GM19324 (cell line): ENCODE measurements around the gene PEAK1.
"Not testable (repeated sequence)": the region's sequence is repeated elsewhere in the genome, so short reads cannot be mapped to it uniquely, and the experiment has no call there.

Experiments used
- ATAC-seq: cut with Tn5 transposase; IDR thresholded peaks from one replicate; pipeline ENCODE4 v1.9.1; 2021; ENCODE audit warnings: mild to moderate bottlenecking, moderate library complexity; ENCODE audit not compliant: unreplicated experiment, low FRiP score

Gene PEAK1

DNA sequence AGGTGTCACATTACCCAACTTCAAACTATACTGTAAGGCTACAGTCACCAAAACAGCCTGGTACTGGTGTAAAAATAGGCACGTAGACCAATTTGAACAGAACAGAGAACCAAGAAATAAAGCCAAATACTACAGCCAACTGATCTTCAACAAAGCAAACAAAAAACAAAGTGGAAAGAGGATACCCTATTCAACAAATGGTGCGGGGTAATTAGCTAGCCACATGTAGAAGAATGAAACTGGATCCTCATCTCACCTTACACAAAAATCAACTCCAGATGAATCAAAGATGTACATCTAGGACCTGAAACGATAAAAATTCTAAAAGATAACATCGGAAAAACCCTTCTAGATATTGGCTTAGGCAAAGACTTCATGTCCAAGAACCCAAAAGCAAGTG lies 13.1 kb downstream of the PEAK1 start:
- ATAC-seq, result no peak

DNA sequence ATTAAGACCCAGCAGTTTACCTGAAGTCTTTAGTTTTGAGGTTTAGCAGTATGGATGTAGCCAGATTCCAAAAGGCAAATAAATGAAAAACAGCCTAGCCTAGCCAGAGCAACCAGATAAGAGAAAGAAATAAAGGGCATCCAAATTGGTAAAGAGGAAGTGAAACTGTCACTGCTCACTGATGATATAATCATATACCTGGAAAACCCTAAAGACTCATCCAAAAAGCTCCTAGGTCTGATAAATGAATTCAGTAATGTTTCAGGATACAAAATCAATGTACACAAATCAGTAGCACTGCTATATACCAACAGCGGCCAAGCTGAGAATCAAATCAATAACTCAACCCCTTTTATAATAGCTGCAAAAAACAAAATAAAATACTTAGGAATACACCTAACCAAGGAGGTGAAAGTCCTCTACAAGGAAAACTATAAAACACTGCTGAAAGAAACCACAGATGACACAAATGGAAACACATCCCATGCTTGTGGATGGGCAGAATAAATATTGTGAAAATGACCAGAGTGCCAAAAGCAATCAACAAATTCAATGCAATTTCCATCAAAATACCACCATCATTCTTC lies 13.6 kb downstream of the PEAK1 start:
- ATAC-seq, result not testable (repeated sequence)

DNA sequence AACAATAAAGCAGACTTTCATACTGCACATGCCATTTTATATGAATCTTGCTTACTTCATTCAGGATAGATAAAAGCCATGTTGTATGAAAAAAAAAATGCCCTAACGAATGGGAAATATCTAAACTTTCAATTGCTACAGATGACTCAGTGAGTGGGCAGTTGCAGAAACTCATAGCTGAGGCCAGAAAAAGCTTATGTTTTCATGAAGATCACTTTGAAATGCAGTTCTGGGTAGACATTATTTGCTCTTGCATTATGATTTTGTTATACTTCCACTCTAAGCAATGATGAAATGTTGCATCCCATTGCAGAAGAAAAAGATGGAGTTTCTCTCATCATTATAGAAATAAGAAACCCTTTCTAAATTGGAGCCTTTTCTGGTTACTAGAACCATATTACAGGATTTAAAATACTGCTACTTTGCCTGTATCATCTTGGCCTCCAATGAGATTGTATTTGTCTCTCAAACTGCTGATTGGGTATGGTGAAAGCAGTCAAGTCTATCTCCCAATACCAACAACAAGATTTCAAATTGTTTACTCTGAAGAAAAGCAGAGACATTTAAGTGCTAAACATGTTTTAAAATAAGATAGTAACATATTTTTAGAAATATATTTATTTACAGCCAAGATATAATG lies 17.0 kb downstream of the PEAK1 start:
- no peak for ATAC-seq

DNA sequence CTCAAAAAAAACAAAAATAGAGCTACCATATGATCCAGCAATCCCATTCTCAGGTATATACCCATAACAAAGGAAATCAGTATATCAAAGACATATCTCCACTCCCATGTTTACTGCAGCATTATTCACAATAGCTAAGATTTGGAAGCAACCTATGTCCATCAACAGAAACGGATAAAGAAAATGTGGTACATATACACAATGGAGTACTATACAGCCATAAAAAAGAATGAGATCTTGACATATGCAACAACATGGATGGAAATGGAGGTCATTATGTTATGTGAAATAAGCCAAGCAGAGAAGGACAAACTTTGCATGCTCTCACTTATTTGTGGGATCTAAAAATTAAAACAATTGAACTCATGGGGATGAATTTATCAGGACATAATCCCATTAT lies 19.6 kb downstream of the PEAK1 start:
- no peak for ATAC-seq

DNA sequence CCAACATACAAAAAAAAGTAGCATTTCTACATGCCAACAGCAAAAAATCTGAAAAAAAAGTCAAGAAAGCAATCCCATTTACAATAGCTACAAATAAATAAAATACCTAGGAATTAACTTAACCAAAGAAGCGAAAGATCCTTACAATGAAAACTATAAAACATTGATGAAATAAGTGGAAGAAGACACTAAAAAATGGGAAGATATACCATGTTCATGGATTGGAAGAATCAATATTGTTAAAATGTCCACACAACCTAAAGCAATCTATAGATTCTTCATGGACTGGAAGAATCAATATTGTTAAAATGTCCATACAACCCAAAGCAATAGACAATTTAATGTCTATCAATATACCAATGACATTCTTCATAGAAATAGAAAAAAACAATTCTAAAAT lies 21.0 kb downstream of the PEAK1 start:
- no peak for ATAC-seq

DNA sequence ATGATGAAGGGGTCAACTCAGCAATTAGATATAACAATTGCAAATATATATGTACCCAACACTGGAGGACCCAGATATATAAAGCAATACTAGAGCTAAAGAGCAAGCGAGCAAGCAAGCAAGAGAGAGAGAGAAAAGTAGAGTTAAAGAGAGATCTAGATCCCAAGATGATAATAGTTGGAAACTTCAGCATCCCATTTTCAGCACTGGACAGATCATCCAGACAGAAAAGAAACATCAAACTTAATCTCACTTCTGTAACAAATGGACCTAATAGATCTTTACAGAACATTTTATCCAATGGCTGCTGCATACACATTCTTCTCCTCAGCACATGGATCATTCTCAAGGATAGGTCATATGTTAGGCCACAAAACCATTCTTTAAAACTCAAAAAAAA lies 23.2 kb downstream of the PEAK1 start:
- no peak for ATAC-seq

DNA sequence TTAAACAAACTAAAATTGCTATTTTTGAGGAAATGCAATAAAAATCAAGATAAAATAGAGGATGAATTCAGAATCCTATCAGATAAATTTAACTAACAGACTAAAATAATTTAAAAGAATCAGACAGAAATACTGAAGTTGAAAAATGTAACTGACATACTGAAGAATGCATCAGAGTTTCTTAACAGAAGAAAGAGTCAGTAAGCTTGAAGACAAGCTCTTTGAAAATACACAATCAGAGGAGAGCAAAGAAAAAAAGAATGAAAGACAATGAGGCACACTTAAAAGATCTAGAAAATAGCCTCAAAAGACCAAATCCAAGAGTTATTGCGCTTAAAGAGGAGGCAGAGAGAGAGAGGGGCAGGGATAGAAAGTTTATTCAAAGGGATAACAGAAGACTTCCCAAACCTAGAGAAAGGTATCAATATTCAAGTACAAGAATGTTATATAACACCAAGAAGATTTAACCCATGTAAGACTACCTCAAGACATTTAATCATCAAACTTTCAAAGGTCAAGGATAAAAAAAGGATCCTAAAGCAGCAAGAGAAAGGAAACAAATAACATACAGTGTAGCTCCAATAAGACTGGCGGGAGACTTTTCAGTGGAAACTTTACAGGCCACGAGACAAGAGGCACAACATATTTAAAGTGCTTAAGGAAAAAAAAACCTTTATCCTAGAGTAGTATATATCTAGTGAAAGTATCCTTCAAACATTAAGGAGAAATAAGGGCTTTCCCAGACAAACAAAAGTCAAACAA lies 24.7 kb downstream of the PEAK1 start:
- ATAC-seq, result no peak

DNA sequence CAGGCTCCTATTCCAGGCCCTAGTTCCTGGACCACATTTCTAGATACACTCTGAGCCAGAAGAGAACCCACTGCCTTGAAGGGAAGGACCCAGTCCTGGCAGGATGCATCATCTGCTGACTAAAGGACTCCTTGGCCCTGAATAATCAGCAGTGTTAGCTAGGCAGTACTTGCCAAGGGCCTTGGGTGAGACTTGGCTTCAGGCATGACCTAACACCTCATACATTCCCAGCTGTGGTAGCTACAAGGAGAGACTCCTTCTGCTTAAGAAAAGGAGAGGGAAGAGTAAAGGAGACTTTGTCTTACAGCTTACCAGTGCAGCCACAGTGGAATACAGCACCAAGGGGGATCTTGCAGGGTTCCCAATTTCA lies 26.4 kb downstream of the PEAK1 start:
- ATAC-seq, result no peak

DNA sequence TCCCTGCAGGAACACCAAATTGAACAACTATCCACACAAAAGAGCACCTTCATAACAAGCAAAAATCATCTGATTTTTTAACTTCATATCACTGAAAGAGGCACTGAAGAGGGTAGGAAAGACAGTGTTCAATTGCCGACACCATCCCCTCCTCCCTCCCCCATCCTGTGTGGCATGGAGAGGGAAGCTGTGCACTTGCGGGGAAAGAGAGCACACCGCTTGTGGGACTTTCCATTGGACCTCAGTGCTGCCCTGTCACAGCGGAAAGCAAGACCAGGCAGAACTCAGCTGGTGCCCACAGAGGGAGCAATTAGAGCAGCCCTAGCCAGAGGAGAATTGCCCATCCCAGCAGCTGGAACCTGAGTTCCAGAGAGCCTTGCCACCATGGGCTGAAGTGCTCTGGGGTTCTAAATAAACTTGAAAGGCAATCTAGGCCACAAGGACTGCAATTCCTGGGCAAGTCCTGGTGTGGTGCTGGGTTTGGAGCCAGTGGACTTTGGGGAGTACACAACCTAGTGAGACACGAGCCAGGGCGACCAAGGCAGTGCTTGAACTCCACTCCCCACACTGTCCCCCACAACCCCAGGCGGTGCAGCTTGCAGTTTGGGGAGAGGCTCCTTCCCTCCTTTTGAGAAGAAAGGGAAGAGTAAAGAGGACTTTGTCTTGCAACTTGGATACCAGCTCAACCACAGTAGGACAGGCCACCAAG lies 27.0 kb downstream of the PEAK1 start:
- ATAC-seq, result no peak

DNA sequence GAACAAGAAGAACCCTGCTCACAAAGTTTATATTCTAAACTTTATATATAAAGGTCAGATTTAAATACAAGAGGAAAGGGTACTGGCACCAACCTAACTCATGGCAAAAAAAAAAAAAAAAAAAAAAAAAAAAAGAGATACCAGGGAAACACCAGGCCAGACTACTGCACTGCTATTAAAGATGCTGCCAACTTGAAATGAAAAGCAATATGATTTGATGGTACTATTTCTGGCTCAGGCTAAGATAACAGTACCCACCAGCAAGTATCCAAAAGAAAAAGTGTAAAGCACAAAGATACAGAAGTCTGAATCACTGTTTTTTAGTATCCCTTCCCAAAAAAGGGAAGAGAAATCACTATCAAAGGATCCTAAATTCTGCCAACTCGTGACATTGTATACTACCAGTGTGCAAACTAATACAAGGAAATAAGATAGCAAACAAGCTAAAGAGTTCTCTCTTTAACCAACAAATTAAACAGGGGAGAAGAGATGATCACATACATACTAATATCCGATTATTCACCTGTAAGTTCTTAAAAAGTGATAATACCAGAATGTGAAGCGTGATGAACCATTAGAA lies 28.4 kb downstream of the PEAK1 start:
- no peak for ATAC-seq

DNA sequence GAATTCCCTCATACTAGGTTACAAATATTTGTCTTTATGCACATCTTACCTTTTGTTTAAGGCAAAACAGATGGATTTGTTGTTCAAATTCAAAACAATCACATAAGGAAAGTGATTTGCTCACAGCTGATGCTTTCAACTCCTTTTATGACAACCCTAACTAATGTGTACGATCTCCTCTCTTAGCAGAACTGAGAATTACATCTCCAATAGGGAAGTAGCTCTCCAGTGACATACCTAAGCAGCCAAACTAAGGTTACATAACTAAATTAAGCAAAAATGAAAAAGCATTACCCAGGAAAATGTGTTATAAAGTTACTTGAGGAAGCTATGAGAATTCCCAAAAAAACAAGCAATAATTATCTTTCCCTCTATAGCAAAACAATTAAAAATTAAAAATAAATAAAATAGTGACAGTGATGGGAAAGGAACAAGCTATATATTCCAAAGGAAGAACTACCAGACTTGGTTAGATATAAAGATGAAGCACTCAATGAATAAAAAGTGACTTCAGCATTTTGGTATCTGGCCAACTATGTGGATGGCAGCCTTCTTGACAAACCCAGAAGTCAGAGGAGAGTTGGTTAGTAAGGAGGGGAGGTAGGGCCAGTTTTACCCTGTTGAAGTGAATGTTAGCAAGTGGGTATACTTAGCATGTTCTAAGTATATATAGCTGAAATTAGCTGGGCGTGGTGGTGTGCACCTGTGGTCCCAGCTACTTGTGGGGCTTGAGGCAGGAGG lies 32.4 kb downstream of the PEAK1 start:
- ATAC-seq, result no peak

DNA sequence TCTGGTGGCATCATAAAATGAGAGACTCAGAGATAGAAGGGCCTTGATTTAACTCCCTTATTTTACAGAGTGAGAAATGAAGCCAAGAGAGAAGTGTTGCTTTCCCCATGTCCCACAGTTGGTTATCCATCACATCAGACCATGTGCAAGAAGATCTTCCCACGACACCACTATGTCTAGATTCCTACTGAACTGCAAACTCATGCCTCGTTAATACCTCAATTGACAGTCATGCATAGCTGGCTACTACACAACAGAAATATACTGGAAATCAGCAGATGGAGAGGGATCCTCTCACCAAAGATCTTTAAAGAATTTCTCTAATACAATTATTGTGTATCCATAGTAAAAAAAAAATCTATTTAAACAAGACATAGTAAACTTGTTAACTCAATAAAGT lies 33.3 kb downstream of the PEAK1 start:
- no peak for ATAC-seq

DNA sequence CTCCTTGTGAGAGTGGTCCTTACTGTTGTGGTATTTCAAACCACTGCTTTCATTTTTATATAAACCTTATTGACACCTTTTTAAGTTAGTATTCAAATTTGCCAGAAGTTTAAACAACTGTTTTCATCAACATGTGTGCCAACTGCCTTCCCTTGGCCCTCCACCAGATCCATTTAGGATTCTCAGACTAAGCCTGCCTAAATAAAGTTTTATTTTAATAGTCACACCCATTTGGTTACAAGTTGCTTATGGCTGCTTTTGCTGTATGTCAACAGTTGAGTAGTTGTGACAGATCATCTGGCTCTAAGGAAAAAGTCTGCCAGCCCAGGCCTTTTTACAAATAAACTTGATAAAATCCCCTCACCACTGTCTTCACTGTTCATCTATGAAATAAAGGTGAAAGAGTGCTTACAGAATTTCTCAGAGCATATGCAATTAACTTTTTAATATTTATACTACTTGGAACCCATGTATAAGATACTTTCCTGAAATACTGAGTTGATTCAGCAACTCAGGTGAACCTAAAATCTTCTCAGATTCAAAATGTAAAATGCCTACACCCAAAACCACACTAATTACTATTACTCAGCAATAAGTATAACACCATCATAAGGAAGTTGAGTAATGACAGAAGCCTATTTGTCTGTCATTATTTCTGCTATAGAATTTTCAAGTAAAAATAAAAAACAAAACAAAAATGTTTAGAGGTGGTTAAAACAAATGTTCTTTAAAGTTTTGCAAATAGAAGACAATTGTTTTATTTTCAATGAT lies 35.1 kb downstream of the PEAK1 start:
- ATAC-seq, result no peak

DNA sequence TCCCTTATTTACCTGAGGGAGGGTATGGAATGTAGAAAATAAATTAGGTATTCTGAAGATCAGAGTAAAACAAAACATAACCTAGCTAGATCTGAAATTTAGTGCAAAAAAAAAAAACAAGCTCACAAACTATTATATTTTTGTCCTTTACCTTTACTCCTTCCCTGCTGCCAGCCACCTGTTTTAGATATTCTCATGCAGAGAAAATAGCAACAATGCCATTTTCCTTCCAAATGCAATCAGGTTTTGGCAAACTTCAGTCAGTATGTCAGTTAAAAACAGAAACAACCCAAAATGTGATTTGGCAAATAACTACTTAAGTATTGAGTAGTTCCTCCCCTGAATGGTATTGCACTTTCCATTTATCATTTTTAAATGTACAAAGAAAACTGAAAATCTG lies 35.8 kb downstream of the PEAK1 start:
- ATAC-seq, result no peak

DNA sequence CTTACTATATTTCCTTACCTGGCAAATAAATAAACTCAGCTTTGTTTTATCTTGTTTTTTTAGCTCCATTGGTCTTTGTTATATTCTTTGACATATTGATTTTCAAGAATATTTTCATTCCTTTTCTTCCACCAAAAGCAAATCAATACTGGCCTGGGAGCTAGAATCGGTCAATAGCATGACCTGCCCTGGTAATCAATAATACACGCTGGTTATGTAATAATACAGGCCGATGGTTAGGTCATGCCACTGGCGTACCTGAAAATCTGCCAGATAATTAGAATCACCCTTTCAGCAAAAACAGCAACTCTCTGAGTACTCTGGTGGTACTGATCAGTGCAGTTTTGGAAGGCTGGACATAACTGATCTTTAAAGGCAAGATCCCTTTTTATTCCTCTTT lies 39.9 kb downstream of the PEAK1 start:
- ATAC-seq, result no peak

DNA sequence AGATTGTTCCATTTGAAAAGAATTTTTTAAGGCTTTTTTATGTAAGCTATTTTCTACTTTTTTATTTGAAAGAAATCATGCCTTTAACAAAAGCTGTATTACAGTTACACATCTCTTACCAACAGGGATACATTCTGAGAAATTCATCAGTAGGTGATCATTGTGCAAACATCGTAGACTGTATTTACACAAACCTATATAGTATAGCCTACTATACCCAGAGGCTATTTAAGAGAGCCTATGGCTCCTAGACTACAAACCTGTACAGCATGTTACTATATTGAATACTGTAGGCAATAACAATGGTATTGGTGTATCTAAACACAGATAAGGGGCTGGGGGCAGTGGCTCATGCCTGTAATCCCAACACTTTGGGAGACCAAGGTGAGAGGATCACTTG lies 43.1 kb downstream of the PEAK1 start:
- no peak for ATAC-seq

DNA sequence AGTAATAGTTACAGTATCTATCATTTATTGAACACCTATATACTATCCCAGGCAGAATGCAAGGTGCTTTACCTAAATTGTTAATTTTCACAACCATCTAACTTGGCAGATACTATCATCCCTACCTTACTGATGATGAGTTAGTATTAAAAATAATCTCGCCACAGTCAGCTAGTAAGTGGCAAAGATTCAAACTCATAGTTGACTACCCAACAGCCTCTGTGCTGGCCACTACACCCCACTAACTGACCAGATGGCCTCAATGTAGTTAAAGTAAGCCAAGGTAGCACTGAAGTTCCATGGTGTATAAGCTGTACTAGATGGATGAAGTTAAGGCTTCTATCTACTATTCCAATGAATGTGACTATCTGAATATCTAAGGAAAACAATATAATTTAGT lies 44.8 kb downstream of the PEAK1 start:
- ATAC-seq, result no peak

DNA sequence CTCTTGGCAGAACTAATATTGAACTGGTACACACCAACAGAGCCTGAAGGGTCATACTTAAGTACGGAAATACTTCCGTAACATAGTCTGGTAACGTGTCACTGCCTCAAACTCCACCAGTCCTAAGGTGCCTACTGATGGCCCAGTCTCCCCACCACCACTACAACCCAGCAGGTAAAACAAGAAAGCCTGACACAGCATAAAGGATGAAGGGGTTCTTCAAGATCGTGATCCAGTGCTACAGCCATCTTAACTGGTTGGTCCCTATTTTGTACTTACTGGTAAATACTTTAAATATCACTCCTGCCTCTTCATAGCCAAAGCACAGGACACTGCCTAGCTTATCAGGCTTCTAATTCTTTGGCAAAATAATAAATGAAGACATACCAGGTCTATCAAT lies 46.5 kb downstream of the PEAK1 start:
- no peak for ATAC-seq

DNA sequence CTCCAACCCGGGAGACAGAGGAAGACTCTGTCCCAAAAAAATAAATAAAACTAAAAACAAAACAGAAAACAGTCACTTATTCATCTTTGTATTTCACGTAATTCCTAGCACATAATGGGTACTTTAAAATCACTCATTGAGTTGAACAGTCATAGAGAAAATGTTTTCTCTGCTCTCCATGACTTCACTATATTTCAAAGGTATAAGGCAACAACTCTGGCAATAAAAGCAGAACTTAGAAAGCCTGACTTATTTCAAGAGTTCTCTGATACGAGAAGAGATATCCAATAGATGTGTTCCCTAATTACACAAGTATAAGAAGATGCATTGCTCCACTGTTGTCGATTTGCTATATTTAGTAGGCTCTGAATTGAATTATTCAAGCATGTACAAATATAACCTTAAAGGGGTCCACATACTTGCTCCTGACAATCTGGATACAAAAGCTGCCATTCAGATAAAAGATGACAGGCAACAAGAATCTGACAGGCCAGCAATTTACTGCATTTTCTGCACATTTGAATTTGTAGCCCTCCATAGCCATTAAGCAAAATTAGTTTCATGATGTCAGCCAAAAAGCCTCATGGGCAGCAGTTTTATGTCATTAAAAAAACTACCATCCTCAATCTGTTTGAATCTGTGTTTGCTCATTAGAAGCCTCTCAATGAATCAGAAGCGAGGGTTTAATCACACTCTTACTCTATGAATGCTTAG lies 47.9 kb downstream of the PEAK1 start:
- no peak for ATAC-seq
